ENCODE data around the gene SHISA8. TPM values are rescaled to one million over a fixed set of nuclear protein-coding genes. Genes with fewer than 3 reads are reported as not detected.
"Not testable (repeated sequence)": the region's sequence is repeated elsewhere in the genome, so short reads cannot be mapped to it uniquely, and the experiment has no call there.

The SHISA8 gene
- total RNA-seq, 2 experiments from 2014 or later, result 0.74 TPM; not detected in 1

DNA sequence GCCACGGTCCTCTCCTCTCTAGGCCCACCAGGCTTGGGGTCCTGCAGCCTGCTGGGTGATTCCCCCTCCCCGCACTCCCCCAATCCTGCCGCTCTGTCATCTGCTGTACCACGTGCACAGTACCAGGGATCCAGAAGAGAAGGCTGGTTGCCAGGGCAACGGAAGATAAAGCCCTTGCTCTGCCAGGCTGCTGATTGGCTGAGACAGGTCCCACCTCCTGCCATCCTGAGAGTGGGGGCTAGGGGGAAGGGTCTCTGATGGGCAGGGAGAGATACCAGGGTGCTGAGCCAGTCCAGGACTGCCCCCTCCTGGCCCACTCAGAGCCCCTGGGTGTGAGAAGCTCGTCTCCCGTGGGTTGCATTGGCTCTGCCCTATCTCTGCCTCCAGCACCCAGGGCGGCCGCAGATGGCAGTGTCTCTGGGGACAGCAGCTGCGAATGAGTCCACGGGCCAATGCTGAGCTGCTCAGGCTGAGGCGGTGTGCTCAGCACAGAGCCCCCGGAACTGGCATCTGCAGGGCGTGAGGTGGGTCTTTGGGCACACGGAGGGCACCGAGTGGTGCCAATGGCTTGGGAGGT lies 37.1 kb upstream of the SHISA8 start, which contains the start of gene SMIM45:
TSS of gene SMIM45 (plus strand) at position 253 of the 577 bp plus-strand sequence.
- H3K36me3 ChIP-seq (ENCODE audit: insufficient read depth, low read length), result no peaks in the 10 kb centered on the region
- peaks cover 59% of the 10 kb centered on the region for H3K4me1 ChIP-seq (ENCODE audit: insufficient read depth, low read length, poor library complexity, severe bottlenecking)
- CTCF ChIA-PET (ENCODE audit: unreplicated experiment), result interaction anchor here (1.1 kb wide), 1 partner anchor 139 kb away, joined by 3 read pairs; no protein-coding TSS in a partner anchor
- H3K9me3 ChIP-seq (ENCODE audit: low read length), result no peaks in the 10 kb centered on the region
- POLR2A ChIA-PET, result no interaction called here
- peak within 1 kb of the TSS; percentile 52 for H3K4me2 ChIP-seq (ENCODE audit: low read length)
- no TSS peak for BruUV-seq (replicated peaks)
- peak; percentile 78 for DNase-seq (ENCODE audit: low spot score)
- H3K4me3 ChIP-seq (ENCODE audit: low read depth, low read length, poor library complexity, severe bottlenecking), result peak within 1 kb of the TSS; percentile 3
- no peak within 1 kb of the TSS for H3K27ac ChIP-seq (ENCODE audit: low read depth, low read length, poor library complexity, severe bottlenecking)
- no peak for TF ChIP-seq EZH2phosphoT487 (IDR thresholded peaks at IDR 0.05; ENCODE audit: borderline replicate concordance, low read depth, low read length)
- TF ChIP-seq, protein P1, sequence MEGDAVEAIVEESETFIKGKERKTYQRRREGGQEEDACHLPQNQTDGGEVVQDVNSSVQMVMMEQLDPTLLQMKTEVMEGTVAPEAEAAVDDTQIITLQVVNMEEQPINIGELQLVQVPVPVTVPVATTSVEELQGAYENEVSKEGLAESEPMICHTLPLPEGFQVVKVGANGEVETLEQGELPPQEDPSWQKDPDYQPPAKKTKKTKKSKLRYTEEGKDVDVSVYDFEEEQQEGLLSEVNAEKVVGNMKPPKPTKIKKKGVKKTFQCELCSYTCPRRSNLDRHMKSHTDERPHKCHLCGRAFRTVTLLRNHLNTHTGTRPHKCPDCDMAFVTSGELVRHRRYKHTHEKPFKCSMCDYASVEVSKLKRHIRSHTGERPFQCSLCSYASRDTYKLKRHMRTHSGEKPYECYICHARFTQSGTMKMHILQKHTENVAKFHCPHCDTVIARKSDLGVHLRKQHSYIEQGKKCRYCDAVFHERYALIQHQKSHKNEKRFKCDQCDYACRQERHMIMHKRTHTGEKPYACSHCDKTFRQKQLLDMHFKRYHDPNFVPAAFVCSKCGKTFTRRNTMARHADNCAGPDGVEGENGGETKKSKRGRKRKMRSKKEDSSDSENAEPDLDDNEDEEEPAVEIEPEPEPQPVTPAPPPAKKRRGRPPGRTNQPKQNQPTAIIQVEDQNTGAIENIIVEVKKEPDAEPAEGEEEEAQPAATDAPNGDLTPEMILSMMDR (conservative IDR thresholded peaks at IDR 0.05; ENCODE audit: low read length), result peak; percentile 52
- peaks cover 29% of the 10 kb centered on the region; the same call in 1 of the 2 replicates for H3K79me2 ChIP-seq (ENCODE audit: insufficient read depth, low read depth, low read length)
- intact Hi-C loops (cut with micrococcal nuclease; ENCODE audit: unreplicated experiment), result no loop called here
- H3K9me2 ChIP-seq (ENCODE audit: insufficient read depth, low read length), result no peaks in the 10 kb centered on the region
- no peak within 1 kb of the TSS for H2AFZ ChIP-seq (ENCODE audit: low read length)
- no peaks in the 10 kb centered on the region for H4K20me1 ChIP-seq (ENCODE audit: insufficient read depth, low read length)

DNA sequence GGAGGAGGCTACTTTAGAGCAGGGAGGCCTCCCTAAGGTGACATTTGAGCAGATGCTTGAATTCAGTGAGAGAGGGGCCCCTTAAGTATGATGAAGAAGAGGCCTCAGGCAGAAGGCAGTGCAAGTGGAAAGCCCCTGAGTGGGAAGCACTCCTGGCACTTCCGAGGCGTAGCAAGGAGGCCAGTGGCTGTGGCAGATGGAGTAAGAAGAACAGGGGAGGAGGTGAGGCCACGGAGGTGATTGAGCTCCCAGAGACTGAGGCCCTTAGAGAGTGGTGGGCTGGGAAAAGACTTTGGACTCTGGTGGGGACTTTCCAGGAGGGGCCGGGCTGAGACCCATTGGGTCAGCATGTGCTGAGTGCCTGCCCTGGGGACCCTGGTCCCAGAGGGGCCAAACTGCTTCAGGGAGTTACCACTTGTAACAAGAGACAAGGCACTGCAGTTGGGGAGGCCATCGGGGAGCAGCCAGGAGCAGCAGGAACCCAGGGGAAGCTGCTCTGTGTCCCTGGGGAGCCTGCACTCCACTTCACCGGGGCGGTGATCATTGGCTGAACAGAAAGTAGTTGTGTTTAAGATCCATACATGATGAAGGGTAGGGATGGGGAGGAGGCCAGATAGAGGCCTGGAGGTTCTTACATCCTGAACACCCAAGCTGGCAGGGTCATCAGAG lies 34.6 kb upstream of the SHISA8 start:
- intact Hi-C loops (cut with micrococcal nuclease; ENCODE audit: unreplicated experiment), result loop anchor here (5.0 kb wide), 1 partner anchor 493 kb away; no protein-coding TSS in a partner anchor
- H4K20me1 ChIP-seq (ENCODE audit: insufficient read depth, low read length), result no peaks in the 10 kb centered on the region
- H3K4me3 ChIP-seq (ENCODE audit: low read depth, low read length, poor library complexity, severe bottlenecking), result peak overlapping the region; percentile 94
- no TSS peak for BruUV-seq (replicated peaks)
- peak overlapping the region; percentile 56 for H3K27ac ChIP-seq (ENCODE audit: low read depth, low read length, poor library complexity, severe bottlenecking)
- peaks cover 50% of the 10 kb centered on the region for H3K79me2 ChIP-seq (ENCODE audit: insufficient read depth, low read depth, low read length)
- H3K4me1 ChIP-seq (ENCODE audit: insufficient read depth, low read length, poor library complexity, severe bottlenecking), result peaks cover 67% of the 10 kb centered on the region
- TF ChIP-seq, protein P1 (conservative IDR thresholded peaks at IDR 0.05; ENCODE audit: low read length), result no peak
- no peak for TF ChIP-seq EZH2phosphoT487 (IDR thresholded peaks at IDR 0.05; ENCODE audit: borderline replicate concordance, low read depth, low read length)
- ChIA-PET CTCF (ENCODE audit: unreplicated experiment) (no interaction called here), POLR2A (interaction anchor here (0.6 to 1.0 kb wide), 4 partner anchors 13 to 278 kb away, joined by 3 read pairs; no protein-coding TSS in a partner anchor)
- peaks cover 21% of the 10 kb centered on the region for H3K36me3 ChIP-seq (ENCODE audit: insufficient read depth, low read length)
- H3K9me2 ChIP-seq (ENCODE audit: insufficient read depth, low read length), result no peaks in the 10 kb centered on the region
- no peak overlapping the region for H2AFZ ChIP-seq (ENCODE audit: low read length)
- peak; percentile 31 for DNase-seq (ENCODE audit: low spot score)
- peak overlapping the region; percentile 88 for H3K4me2 ChIP-seq (ENCODE audit: low read length)
- H3K9me3 ChIP-seq (ENCODE audit: low read length), result no peaks in the 10 kb centered on the region

DNA sequence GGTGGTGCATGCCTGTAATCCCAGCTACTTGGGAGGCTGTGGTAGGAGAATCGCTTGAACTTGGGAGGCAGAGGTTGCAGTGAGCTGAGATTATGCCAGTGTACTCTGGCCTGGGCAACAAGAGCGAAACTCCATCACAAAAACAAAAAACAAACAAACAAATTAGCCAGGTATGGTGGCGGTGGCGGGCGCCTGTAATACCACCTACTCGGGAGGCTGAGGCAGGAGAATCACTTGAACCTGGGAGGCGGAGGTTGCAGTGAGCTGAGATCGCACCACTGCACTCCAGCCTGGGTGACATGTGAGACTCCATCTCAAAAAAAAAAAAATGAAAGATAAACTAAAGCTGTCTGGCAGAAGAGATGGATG lies 34.0 kb upstream of the SHISA8 start:
- peaks cover 72% of the 10 kb centered on the region for H3K4me1 ChIP-seq (ENCODE audit: insufficient read depth, low read length, poor library complexity, severe bottlenecking)
- H3K36me3 ChIP-seq (ENCODE audit: insufficient read depth, low read length), result peaks cover 26% of the 10 kb centered on the region
- POLR2A ChIA-PET, result interaction anchor here (0.6 to 1.0 kb wide), 2 partner anchors 143 to 277 kb away, joined by 3 read pairs; no protein-coding TSS in a partner anchor
- CTCF ChIA-PET (ENCODE audit: unreplicated experiment); H2AFZ ChIP-seq (ENCODE audit: low read length); H3K9me2 ChIP-seq (ENCODE audit: insufficient read depth, low read length); H4K20me1 ChIP-seq (ENCODE audit: insufficient read depth, low read length); DNase-seq (ENCODE audit: low spot score); H3K9me3 ChIP-seq (ENCODE audit: low read length); BruUV-seq (replicated peaks): not testable (repeated sequence)
- peak overlapping the region; percentile 94 for H3K4me3 ChIP-seq (ENCODE audit: low read depth, low read length, poor library complexity, severe bottlenecking)
- intact Hi-C loops (cut with micrococcal nuclease; ENCODE audit: unreplicated experiment), result loop anchor here (5.0 kb wide), 1 partner anchor 493 kb away; no protein-coding TSS in a partner anchor
- H3K27ac ChIP-seq (ENCODE audit: low read depth, low read length, poor library complexity, severe bottlenecking), result peak overlapping the region; percentile 56
- peak overlapping the region; percentile 88 for H3K4me2 ChIP-seq (ENCODE audit: low read length)
- peaks cover 55% of the 10 kb centered on the region for H3K79me2 ChIP-seq (ENCODE audit: insufficient read depth, low read depth, low read length)
